Left renal pelvis (tissue), 4 donors: ENCODE results near the gene CAPN8. TPM values are rescaled to one million over a fixed set of nuclear protein-coding genes. Genes with fewer than 3 reads are reported as not detected.
"Not testable (repeated sequence)": the region's sequence is repeated elsewhere in the genome, so short reads cannot be mapped to it uniquely, and the experiment has no call there.

Source experiments
- DNase-seq, 4 donors: peaks; one replicate each; pipeline ENCODE4 v3.0.0-alpha.2; 2013; ENCODE audit warnings: low read depth in 4 of 4, low spot score in 3 of 4
- polyA plus RNA-seq, 4 donors: library from polyadenylated mRNA; unstranded; fragments of 120-200 nt; gene quantifications; one replicate each; pipeline ENCODE4 v1.2.1, GENCODE V29; 2013; ENCODE audit not compliant: insufficient read length in 4 of 4

CAPN8 gene
- polyA plus RNA-seq, 4 donors, result 0.20 to 4.0 (median 2.0) TPM

- DNase-seq, result no peak
Observed at GRCh38 chr1:223534677-223535076, 130.8 kb downstream of the CAPN8 start.

- DNase-seq, result no peak
Observed at GRCh38 chr1:223533708-223534107, 131.8 kb downstream of the CAPN8 start.

GRCh38 chr1:223531742-223532341 is 133.7 kb downstream of the CAPN8 start:
- peak in 3 of 4 donors; percentile 12 to 23 (median 17) for DNase-seq

GRCh38 chr1:223525957-223526356 is 139.5 kb downstream of the CAPN8 start:
- no peak for DNase-seq

GRCh38 chr1:223525546-223525945 is 140.0 kb downstream of the CAPN8 start:
- DNase-seq, result no peak

- DNase-seq, result no peak
Observed at GRCh38 chr1:223524930-223525451, 140.5 kb downstream of the CAPN8 start.

GRCh38 chr1:223521150-223521549 is 144.4 kb downstream of the CAPN8 start:
- no peak for DNase-seq

- no peak for DNase-seq
Observed at GRCh38 chr1:223520200-223520599, 145.3 kb downstream of the CAPN8 start.

GRCh38 chr1:223519116-223519515 is 146.4 kb downstream of the CAPN8 start:
- DNase-seq, result no peak

GRCh38 chr1:223518553-223518952 is 146.9 kb downstream of the CAPN8 start:
- not testable (repeated sequence) for DNase-seq

GRCh38 chr1:223515926-223516325 is 149.6 kb downstream of the CAPN8 start:
- no peak for DNase-seq

- no peak for DNase-seq
Observed at GRCh38 chr1:223515421-223515820, 150.1 kb downstream of the CAPN8 start.

GRCh38 chr1:223514644-223515043 is 150.9 kb downstream of the CAPN8 start:
- DNase-seq, result no peak

- no peak for DNase-seq
Observed at GRCh38 chr1:223513309-223513708, 152.2 kb downstream of the CAPN8 start.

GRCh38 chr1:223512057-223512456 is 153.4 kb downstream of the CAPN8 start:
- no peak for DNase-seq

- no peak for DNase-seq
Observed at GRCh38 chr1:223508796-223509195, 156.7 kb downstream of the CAPN8 start.

- peak; percentile 18 to 35 (median 24) for DNase-seq
Observed at GRCh38 chr1:223504741-223505140, 160.8 kb downstream of the CAPN8 start.

GRCh38 chr1:223503348-223503747 is 162.2 kb downstream of the CAPN8 start:
- no peak for DNase-seq

GRCh38 chr1:223500560-223501425 is 164.7 kb downstream of the CAPN8 start:
- DNase-seq, result peak in 3 of 4 donors; percentile 20 to 31 (median 24)

- DNase-seq, result no peak
Observed at GRCh38 chr1:223496883-223497282, 168.6 kb downstream of the CAPN8 start.

GRCh38 chr1:223494926-223495645 is 170.4 kb downstream of the CAPN8 start:
- DNase-seq, result no peak
